HG03066 (cell line): ENCODE results near the gene SRGN.
"Not testable (repeated sequence)": the region's sequence is repeated elsewhere in the genome, so short reads cannot be mapped to it uniquely, and the experiment has no call there.

Source experiments
- ATAC-seq: cut with Tn5 transposase; IDR thresholded peaks from one replicate; pipeline ENCODE4 v1.9.1; 2021; ENCODE audit warnings: low read depth; ENCODE audit not compliant: unreplicated experiment

The SRGN gene, protein sequence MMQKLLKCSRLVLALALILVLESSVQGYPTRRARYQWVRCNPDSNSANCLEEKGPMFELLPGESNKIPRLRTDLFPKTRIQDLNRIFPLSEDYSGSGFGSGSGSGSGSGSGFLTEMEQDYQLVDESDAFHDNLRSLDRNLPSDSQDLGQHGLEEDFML

DNA sequence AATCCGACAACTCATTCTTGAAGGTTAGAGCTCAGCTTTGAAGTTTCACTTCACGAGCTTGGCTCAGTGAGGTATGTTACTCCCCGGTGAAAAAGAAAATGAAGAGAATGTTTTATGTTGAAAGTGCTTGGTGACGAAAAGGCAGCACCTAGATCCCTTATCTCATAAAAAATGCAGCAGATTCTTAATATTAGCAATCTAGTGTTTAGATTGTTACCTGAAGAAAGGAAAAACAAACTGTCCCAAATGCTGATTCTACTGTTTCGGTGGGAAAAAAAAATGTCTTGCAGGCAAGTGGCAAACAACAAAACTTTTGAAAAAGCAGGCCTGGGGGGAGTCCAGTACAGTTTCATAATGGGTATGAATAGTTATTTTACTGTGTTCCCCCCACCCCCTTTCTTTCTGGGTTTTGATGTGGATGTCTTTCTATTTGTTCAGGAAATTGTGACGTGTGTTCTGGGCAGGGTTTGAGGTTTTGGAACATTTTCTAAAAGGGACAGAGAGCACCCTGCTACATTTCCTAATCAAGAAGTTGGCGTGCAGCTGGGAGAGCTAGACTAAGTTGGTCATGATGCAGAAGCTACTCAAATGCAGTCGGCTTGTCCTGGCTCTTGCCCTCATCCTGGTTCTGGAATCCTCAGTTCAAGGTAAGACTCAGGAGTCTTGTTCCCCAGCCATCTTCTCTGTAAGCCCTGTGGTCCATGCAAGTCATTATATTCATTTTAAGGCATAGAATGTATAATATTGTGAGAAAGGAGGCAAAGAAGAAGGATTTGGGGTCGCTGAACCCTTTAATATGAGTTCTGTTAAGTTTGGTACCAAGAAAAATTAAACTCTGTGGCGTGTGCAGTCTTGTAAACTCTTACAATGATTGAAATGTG is at the start of gene SRGN:
SRGN (plus strand) TSS at position 514 of the 881 bp plus-strand sequence; CDS start at position 569, 55 bp downstream.
- peak; percentile 60 for ATAC-seq

DNA sequence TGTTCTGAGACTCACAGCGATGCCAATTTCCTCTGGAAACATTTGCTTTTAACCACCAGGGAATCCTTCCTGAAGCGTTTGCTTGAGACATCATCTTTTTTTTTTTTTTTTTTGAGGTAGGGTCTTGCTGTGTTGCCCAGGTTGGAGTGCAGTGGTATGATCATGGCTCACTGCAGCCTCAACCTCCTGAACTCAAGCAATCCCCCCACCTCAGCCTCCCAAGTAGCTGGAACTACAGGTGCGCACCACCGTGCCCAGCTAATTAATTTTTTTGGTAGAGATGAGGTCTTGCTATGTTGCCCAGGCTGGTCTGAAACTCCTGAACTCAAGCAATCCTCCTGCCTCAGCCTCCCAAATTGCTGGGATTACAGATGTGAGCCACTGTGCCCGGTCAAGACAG is 47.0 kb upstream of the SRGN start:
- ATAC-seq = not testable (repeated sequence)

- no peak for ATAC-seq
Measured at GRCh38 chr10:69042417-69042816, 45.5 kb upstream of the SRGN start.

GRCh38 chr10:69042838-69043237 is 45.1 kb upstream of the SRGN start:
- ATAC-seq = no peak

DNA sequence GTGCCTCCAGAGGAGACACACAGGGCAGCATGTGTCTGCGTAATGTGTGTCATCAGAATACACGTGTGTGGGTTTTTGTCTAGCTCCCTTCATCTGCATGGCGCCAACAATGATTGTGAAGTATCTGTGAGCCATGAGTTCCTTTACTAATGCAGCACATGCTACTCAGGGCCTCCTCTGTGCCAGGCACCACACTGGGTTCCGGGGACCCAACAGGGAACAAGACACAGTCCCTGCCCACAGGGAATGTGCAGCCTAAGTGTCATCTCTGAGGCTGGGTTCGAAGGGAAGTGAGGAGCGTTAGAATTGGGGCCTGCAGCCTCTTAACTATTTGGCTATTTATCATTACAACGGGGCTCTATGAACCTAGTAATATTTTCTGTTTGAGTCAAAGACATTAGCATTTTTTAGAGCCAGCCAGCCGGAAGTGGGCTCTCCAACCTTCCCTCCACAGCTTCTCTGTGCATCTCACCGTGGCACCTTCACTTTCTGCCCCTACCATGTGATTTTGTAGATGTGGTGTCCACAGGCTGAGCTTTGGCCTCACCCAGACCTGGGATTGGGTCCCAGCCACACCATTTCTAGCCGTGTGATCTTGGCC is 43.9 kb upstream of the SRGN start:
- peak; percentile 41 for ATAC-seq

DNA sequence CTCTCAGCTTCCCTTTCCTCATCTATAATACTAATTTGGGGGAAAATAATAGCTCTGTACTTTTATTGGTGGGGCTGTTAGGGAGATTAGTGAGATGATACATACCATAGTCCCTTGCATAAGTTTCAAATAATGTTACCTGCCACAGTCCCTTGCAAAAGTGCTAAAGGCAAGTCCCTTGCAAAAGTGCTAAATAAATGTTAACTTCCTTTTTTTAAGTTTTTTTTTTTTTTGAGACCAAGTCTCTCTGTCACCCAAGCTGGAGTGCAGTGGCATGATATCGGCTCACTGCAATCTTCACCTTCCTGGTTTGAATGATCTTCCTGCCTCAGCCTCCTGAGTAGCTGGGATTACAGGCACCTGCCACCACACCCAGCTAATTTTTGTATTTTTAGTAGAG is 43.4 kb upstream of the SRGN start:
- no peak for ATAC-seq

DNA sequence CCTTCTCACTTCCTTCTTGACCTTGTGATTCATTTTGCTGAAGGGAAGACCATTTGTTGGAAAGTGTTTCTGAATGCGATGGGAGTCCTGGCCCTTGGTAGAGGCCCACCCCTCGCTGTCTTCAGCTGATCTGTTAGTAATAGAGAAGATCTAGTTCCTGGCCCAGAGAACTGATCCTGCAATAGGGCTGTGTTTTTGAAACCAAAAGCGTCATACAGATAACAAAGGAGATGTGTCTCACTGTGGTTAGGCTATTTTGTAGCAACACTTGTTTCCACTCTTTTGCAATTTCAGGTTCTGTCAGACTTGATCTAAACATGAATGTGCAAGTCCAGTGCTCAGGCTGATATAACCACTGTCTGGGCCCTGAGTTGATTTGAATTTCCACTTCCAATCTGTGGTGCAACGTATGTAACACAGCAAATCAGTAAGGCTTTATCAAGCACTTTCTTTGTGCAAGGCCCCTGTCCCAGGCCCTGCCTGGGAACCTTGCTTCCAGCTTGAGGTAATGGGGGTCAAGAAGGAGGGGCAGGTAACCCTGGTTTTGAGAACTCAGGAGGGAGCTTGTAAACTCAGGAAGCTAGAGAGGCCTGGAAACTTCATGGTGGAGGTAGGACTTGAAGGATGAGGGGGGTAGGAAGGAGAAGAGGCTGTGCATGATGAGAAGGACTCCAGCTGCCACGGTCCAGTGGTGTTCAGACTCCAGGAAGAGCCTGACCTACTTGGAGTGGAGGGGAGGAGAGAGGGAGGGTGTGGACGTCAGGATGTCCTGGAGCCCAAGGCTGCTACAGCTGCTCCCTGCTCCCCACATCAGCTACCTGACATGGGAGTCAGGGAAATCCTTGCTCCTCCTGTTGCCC is 42.2 kb upstream of the SRGN start:
- ATAC-seq = peak; percentile 69

DNA sequence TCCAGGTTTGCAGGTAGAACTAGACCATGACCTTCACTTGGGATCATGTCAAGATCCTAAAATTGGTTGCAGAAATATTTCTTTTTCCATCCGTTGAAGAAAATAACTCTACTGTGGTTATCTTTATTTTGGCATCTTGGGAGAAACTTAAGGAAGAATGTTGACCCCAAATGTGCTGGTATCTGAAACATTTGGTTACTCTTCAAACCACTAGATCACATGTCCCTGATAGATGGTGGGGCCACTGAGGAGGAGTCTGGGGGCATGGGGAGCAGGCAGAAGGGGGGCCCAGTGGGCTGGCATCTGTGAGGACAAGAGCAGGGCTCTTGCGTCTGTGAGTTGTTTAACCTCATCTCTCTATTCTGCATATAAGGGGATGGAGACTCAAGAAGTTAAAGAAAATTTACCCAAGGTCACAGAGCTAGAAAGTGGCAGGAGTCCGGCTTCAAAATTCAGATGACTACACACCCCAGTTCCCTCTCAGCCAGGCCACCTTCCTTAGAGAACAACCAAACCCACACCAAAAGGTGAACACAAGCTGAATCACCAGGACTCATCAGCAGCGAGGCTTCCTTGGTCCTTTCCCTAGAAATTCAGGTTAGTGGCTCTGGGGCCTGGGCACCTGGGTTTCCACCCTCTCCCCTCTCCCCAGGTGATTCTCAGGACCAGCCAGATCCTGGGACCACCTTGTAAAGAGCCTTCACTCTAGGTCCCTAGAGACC is 40.6 kb upstream of the SRGN start:
- ATAC-seq = no peak

- ATAC-seq = no peak
Measured at GRCh38 chr10:69048103-69048502, 39.8 kb upstream of the SRGN start.

- no peak for ATAC-seq
Measured at GRCh38 chr10:69049566-69049961, 38.3 kb upstream of the SRGN start.

GRCh38 chr10:69051303-69051702 is 36.6 kb upstream of the SRGN start:
- ATAC-seq = peak; percentile 41

DNA sequence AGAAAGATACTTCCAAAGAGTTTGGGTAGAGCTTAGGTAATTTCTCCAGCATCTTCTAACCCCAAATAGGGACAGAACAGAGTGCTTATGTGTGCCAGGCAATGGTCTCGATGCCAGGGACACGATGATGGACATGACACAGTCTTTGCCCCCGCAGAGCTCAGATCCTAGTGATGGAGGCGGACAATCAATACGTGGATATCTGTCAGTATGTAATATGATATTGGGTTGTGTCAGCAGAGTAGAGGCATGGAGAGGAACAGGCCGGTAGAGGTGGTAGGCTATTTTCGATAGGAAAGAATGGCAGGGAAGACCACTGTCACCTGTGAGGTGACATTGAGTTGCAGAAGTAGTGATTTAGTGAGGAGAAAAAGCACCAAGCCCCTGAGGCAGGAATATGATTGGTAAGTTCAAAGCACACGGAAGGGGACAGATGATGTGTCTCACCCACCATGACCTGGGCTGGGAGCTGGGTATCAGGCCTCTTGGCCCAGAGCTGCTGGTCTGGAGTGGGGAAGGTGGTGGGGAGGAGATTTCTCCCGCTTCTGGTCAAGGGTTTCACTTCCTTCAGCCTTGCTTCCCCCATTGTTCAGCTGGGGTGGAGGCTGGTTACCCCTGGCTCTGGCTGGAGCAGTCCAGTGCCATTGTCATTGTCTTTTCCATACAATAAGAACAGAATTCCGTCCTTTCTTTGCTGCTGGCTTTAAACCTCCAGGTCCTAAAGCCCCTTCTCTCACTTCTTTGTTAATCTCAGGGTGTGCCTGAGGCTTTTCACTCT is 36.0 kb upstream of the SRGN start:
- peak; percentile 33 for ATAC-seq

DNA sequence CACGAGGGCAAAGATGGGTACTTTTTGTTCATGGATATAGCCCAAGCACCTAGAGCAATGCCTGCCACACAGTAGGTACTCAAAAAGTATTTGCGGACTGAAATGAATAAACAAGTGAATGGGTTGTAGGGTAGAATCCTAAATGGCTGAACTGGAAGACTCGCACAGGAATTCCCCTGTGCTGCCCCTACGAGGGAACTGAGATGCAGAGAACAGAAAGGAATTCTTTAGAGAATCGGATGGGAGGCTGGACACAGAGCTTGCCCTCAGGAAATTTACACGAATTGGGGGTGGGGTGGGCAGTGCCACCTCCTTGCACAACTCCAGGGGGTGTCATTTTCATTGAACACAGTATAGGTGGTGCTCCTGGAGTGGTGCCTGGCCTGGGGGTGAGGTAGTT is 35.2 kb upstream of the SRGN start:
- ATAC-seq = no peak

GRCh38 chr10:69055241-69055640 is 32.7 kb upstream of the SRGN start:
- ATAC-seq = no peak

DNA sequence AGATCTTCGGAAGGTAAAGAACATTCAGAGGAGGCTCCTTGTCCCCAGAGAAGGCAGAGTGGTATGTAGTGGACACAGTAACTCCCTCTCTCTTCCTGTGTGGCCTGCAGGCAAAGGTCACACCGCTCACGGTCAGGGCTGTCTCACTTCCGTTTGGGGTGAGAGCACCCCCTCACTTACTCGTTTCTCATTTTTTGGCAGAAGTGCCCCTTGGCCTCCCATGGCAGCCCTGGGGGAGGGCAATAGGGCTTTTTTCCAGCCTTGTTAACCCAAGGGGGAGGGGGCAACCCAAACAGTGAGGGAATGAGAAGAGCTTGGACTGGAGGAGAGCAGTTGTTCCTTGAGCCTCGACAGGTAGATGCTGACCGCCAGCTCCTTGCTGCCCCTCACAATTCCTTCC is 31.8 kb upstream of the SRGN start:
- ATAC-seq = no peak

GRCh38 chr10:69056536-69057260 is 31.2 kb upstream of the SRGN start:
- ATAC-seq = no peak

GRCh38 chr10:69057261-69057950 is 30.5 kb upstream of the SRGN start:
- no peak for ATAC-seq

DNA sequence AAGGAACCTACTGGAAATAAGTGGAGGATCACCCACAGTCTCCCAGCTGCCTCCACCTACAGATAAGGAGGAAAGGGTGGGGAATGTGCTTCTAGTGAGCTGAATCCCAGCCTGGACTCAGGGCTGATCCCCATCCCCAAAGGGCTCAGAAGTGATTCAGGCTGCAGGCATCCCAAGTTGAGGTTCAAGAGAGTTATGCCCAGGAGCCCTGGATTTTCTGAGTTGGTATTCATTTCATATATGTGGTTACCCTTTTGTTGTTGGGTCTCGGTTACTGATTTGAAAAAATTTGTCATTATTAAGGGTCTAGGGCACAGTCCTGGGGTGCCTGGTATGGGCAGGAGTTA is 30.0 kb upstream of the SRGN start:
- ATAC-seq = no peak
